NB4 (cell line): Measurements from ENCODE around the gene ORAI2.

ENCODE experiments used
- CTCF ChIP-seq: IDR thresholded peaks from one replicate; pipeline ENCODE4 v1.5.1; 2012; ENCODE audit warnings: low read depth, low read length
- POLR2A ChIP-seq: IDR thresholded peaks from 2 replicates; pipeline ENCODE4 v1.6.1; 2011; ENCODE audit warnings: mild to moderate bottlenecking; ENCODE audit not compliant: insufficient read length; ENCODE audit errors: extremely low read depth
- TF ChIP-seq, protein P1 (sequence below): IDR thresholded peaks from 2 replicates; pipeline ENCODE4 v1.6.1; 2011; ENCODE audit warnings: low read depth, low read length

DNA sequence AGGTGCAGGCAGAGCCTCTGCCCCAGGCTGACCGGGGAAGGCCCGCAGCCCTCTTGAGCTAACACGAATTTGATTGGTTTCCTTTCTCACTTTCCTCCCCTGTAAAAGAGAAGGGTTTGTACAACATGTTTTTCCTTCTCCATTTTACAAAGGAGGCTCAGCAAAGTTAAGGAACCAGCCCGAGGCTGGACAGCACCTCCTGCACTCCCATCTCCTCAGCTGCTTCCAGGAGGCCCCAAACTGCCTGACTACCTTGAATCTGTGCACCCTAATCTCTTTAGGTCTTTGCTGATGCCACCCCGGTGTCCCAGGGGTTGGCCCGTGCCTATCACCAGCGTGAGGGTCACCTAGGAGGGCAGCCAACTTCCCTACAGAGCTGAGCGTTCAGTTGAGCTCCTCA is 27.1 kb downstream of the ORAI2 start:
- TF ChIP-seq POLR2A: no peak
- no peak for TF ChIP-seq CTCF
- TF ChIP-seq, protein P1, sequence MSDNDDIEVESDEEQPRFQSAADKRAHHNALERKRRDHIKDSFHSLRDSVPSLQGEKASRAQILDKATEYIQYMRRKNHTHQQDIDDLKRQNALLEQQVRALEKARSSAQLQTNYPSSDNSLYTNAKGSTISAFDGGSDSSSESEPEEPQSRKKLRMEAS: no peak
